ENCODE measurements around the gene ZBTB46. TPM values are rescaled to one million over a fixed set of nuclear protein-coding genes. Genes with fewer than 3 reads are reported as not detected.

The ZBTB46 gene
- total RNA-seq, 1 donor from 2014 or later: 11.6 TPM

GRCh38 chr20:63863021-63863797 is 32.1 kb upstream of the ZBTB46 start:
- Mint-ChIP-seq H3K27me3 (ENCODE audit: low read depth) (no peaks in the 10 kb centered on the region), H3K9me3 (no peaks in the 10 kb centered on the region), H3K36me3 (peaks cover 9% of the 10 kb centered on the region), H3K4me1 (peaks cover 32% of the 10 kb centered on the region), H3K4me3 (peak overlapping the region; percentile 82), H3K27ac (peak overlapping the region; percentile 92)
- no peak for DNase-seq (ENCODE audit: low spot score in 2 of 2, unreplicated experiment in 2 of 2)
- TF ChIP-seq CTCF (IDR thresholded peaks at IDR 0.05; ENCODE audit: unreplicated experiment): no peak

- peaks cover 5% of the 10 kb centered on the region for H3K36me3 Mint-ChIP-seq
- H3K27ac Mint-ChIP-seq: no peak overlapping the region
- H3K4me1 Mint-ChIP-seq: peaks cover 42% of the 10 kb centered on the region
- DNase-seq (ENCODE audit: low spot score in 2 of 2, unreplicated experiment in 2 of 2): no peak
- H3K4me3 Mint-ChIP-seq: no peak overlapping the region
- no peaks in the 10 kb centered on the region for H3K9me3 Mint-ChIP-seq
- TF ChIP-seq CTCF (IDR thresholded peaks at IDR 0.05; ENCODE audit: unreplicated experiment): no peak
- H3K27me3 Mint-ChIP-seq (ENCODE audit: low read depth): no peaks in the 10 kb centered on the region
These were observed 31.2 kb upstream of the ZBTB46 start for GRCh38 chr20:63861981-63862901.

- H3K4me1 Mint-ChIP-seq: peaks cover 47% of the 10 kb centered on the region
- DNase-seq (ENCODE audit: low spot score in 2 of 2, unreplicated experiment in 2 of 2): no peak
- no peak within 1 kb of the TSS for H3K4me3 Mint-ChIP-seq
- peaks cover 5% of the 10 kb centered on the region for H3K36me3 Mint-ChIP-seq
- no peak for TF ChIP-seq CTCF (IDR thresholded peaks at IDR 0.05; ENCODE audit: unreplicated experiment)
- no peak within 1 kb of the TSS for H3K27ac Mint-ChIP-seq
- no peaks in the 10 kb centered on the region for H3K9me3 Mint-ChIP-seq
- no peaks in the 10 kb centered on the region for H3K27me3 Mint-ChIP-seq (ENCODE audit: low read depth)
These were observed 30.4 kb upstream of the ZBTB46 start, which contains the start of gene ABHD16B for GRCh38 chr20:63861365-63861934. Gene ABHD16B (plus strand): TSS chr20:63861498. CDS start chr20:63861541, 43 bp downstream.

GRCh38 chr20:63860325-63861051 is 29.4 kb upstream of the ZBTB46 start:
- TF ChIP-seq CTCF (IDR thresholded peaks at IDR 0.05; ENCODE audit: unreplicated experiment): no peak
- Mint-ChIP-seq H3K27ac (no peak overlapping the region), H3K36me3 (peaks cover 5% of the 10 kb centered on the region), H3K4me3 (no peak overlapping the region), H3K9me3 (no peaks in the 10 kb centered on the region), H3K27me3 (ENCODE audit: low read depth) (no peaks in the 10 kb centered on the region), H3K4me1 (peaks cover 41% of the 10 kb centered on the region)
- DNase-seq (ENCODE audit: low spot score in 2 of 2, unreplicated experiment in 2 of 2): no peak

- H3K36me3 Mint-ChIP-seq: peaks cover 5% of the 10 kb centered on the region
- no peak for TF ChIP-seq CTCF (IDR thresholded peaks at IDR 0.05; ENCODE audit: unreplicated experiment)
- peaks cover 43% of the 10 kb centered on the region for H3K4me1 Mint-ChIP-seq
- peak overlapping the region; percentile 88 for H3K27ac Mint-ChIP-seq
- no peak for DNase-seq (ENCODE audit: low spot score in 2 of 2, unreplicated experiment in 2 of 2)
- no peaks in the 10 kb centered on the region for H3K27me3 Mint-ChIP-seq (ENCODE audit: low read depth)
- H3K9me3 Mint-ChIP-seq: no peaks in the 10 kb centered on the region
- no peak overlapping the region for H3K4me3 Mint-ChIP-seq
These were observed 28.2 kb upstream of the ZBTB46 start for GRCh38 chr20:63859166-63859699.

Measured in mesothelial cell of epicardium (in vitro differentiated cells).